Heart left ventricle (tissue), 16 donors: Measurements from ENCODE around the gene DIP2C. TPM values are rescaled to one million over a fixed set of nuclear protein-coding genes. Genes with fewer than 3 reads are reported as not detected.
"Not testable (repeated sequence)": the region's sequence is repeated elsewhere in the genome, so short reads cannot be mapped to it uniquely, and the experiment has no call there.

ENCODE experiments used
- ATAC-seq, 4 donors: fragments of 200-7000 bp; cut with Tn5 transposase; one replicate each; pipeline ENCODE4 v1.9.1; 2020 to 2022; ENCODE audit warnings: moderate library complexity in 4 of 4, mild to moderate bottlenecking in 3 of 4, moderate number of reproducible peaks in 1 of 4
- DNase-seq, 5 donors: peaks; one replicate each; pipeline ENCODE4 v3.0.0-alpha.2; 2020
- H3K27ac ChIP-seq, 12 donors: fragments of 200-600 bp; sonication (generic) in 4 of 12; one replicate each; pipeline versions ENCODE4 v1.5.0 to v1.8.0; 2016 to 2022; ENCODE audit warnings: mild to moderate bottlenecking in 2 of 12
- H3K27me3 ChIP-seq, 9 donors: fragments of 200-600 bp; sonication (generic) in 2 of 9; one replicate each; pipeline versions ENCODE4 v1.5.1 to v1.8.0; 2016 to 2022; ENCODE audit warnings: mild to moderate bottlenecking in 3 of 9
- H3K36me3 ChIP-seq, 9 donors: fragments of 200-600 bp; sonication (generic) in 2 of 9; one replicate each; pipeline versions ENCODE4 v1.5.0 to v1.8.0; 2018 to 2022; ENCODE audit warnings: mild to moderate bottlenecking in 2 of 9
- H3K4me1 ChIP-seq, 12 donors: fragments of 200-600 bp; sonication (generic) in 4 of 12; one replicate each; pipeline versions ENCODE4 v1.5.0 to v1.8.0; 2016 to 2022; ENCODE audit warnings: mild to moderate bottlenecking in 3 of 12
- H3K4me3 ChIP-seq, 12 donors: fragments of 200-600 bp; sonication (generic) in 4 of 12; one replicate each; pipeline versions ENCODE4 v1.5.0 to v1.8.0; 2017 to 2022; ENCODE audit warnings: mild to moderate bottlenecking in 9 of 12, moderate library complexity in 4 of 12
- H3K9me3 ChIP-seq, 12 donors: fragments of 200-600 bp; sonication (generic) in 4 of 12; one replicate each; pipeline versions ENCODE4 v1.5.0 to v1.8.0; 2016 to 2022; ENCODE audit warnings: mild to moderate bottlenecking in 1 of 12
- CTCF ChIP-seq, 12 donors: fragments of 200-600 bp; sonication (generic) in 4 of 12; IDR thresholded peaks; one replicate each; pipeline versions ENCODE4 v1.5.0 to v1.8.0; 2018 to 2022; ENCODE audit warnings: antibody characterized with exemption in 12 of 12, mild to moderate bottlenecking in 5 of 12
- POLR2A ChIP-seq, 2 donors: fragments of 450-650 bp; IDR thresholded peaks; one replicate each; pipeline ENCODE4 v1.6.1; 2017; ENCODE audit warnings: antibody characterized with exemption in 2 of 2, mild to moderate bottlenecking in 2 of 2, moderate library complexity in 2 of 2
- WGBS, 4 donors: extraction: QIAGEN DNeasy Blood & Tissue Kit in 2 of 4; methylation state at CpG; one replicate each; pipeline versions ENCODE4 v1.1.5 to v1.1.7; 2013 to 2018; 5-methylcytosine and 5-hydroxymethylcytosine counted together
- intact Hi-C, 10 donors: fragments of 100-400 bp; cut with DNase I; formaldehyde crosslinking; loops; one replicate each; pipeline versions ENCODE4 v1.11.1 to v1.14.2; 2022
- polyA plus RNA-seq, 2 donors: library from polyadenylated mRNA; stranded (reverse); fragments of 200-250 nt; gene quantifications; one replicate each; pipeline ENCODE4 v1.2.3, GENCODE V29; 2013
- total RNA-seq, 9 donors: library from RNA; depleted of rRNA in 2 of 9; stranded (reverse); fragments of >200 nt in 2 of 9; fragmentation: NEBNext Ultra II Directional in 3 of 9; extraction: Animal tissue kit (Norgen Biotek cat#: 25700) in 3 of 9; gene quantifications; one replicate each; pipeline versions ENCODE4 v1.1.0 to v1.2.4, GENCODE V29; 2016 to 2023
- donor health status: ischemic (EF 13 %, LVEDD 7.1; RV severe dilation, severe dysfunction).
- donor health status: healthy with polysubstance abuse.
- donor health status: DM: no; HTN: yes; CAD: no.
- donor health status: DM: no; HTN: no; CAD: no.
- donor health status: ischemic (EF 25% LVEDD 6.9; RV normal size, moderate dysfunction).
- donor health status: ischemic (EF 25% LVEDD 5.7; RV mildly dilated, moderate dysfunction).
- donor health status: healthy.
- donor health status: DM: yes; HTN: yes; CAD: no.
- donor health status: ischemic (EF 35%, LVEDD 5.7; RV mildly dilated, moderate dysfunction).
- donor health status: nonischemic (EF 11% LVEDD 7.7; RV severe dilation, severe dysfunction).
- donor health status: DM: yes; HTN: yes; CAD: no.
- donor health status: PGD.
- donor health status: ischemic (EF 29% LVEDD 5.4; RV normal size, mild dysfunction).
- donor health status: nonischemic (EF 23%, LVEDD 6.1; RV moderate dilation, normal function).

Gene DIP2C
- total and polyA plus RNA-seq, 11 donors, result 7.4 to 43.1 (median 28.5) TPM

- TF ChIP-seq POLR2A (IDR thresholded peaks at IDR 0.05), result no peak
- TF ChIP-seq CTCF (IDR thresholded peaks at IDR 0.05), result no peak
- no peak for DNase-seq
- Histone ChIP-seq H3K4me1 (peaks cover 0 to 27% (median 11%) of the 10 kb centered on the region in 12 donors), H3K27me3 (no peaks in the 10 kb centered on the region), H3K27ac (peak overlapping the region in 2 of 12 donors; percentile 46 to 47), H3K9me3 (no peaks in the 10 kb centered on the region), H3K4me3 (no peak overlapping the region), H3K36me3 (peaks cover 0 to 17% (median 0%) of the 10 kb centered on the region in 9 donors)
- intact Hi-C loops, result no loop called here
- no peak for ATAC-seq
- 92 to 93% (median 92%) methylated on average over 18 of the region's 18 CpGs for WGBS, 4 donors
Measured at GRCh38 chr10:397321-398068, 292.0 kb downstream of the DIP2C start.

GRCh38 chr10:396535-397220 is 292.8 kb downstream of the DIP2C start:
- peak overlapping the region in 4 of 12 donors; percentile 42 to 72 (median 46) for H3K27ac ChIP-seq
- intact Hi-C loops, result no loop called here
- TF ChIP-seq CTCF (IDR thresholded peaks at IDR 0.05) (no peak), POLR2A (IDR thresholded peaks at IDR 0.05) (no peak)
- 31 to 40% (median 32%) methylated on average over 5 to 8 of the region's 8 CpGs for WGBS, 4 donors
- DNase-seq, result no peak
- ATAC-seq, result peak; percentile 22 to 40 (median 32)
- H3K36me3 ChIP-seq, result peaks cover 0 to 18% (median 0%) of the 10 kb centered on the region in 9 donors
- H3K9me3 ChIP-seq, result no peaks in the 10 kb centered on the region
- H3K4me3 ChIP-seq, result no peak overlapping the region
- peaks cover 0 to 27% (median 11%) of the 10 kb centered on the region in 12 donors for H3K4me1 ChIP-seq
- no peaks in the 10 kb centered on the region for H3K27me3 ChIP-seq

DNA sequence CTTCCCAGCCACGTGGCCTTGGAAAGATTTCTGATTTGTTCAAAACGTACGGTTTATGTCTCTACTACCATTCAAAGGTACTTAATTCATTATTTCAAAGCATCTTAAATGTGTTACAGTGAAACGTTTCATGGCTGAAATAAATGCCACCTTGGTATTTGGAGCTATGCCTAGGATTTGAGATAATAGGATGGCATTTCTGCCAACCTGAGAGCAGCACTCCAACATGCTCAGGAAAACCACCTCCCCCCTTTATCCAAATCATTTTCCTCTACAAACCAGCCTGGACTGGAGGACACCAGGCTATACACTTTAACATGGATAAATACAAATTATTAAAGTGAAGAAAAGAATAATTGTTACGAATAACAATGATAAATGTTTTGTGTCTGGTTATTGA is 293.4 kb downstream of the DIP2C start:
- Histone ChIP-seq H3K27me3 (no peaks in the 10 kb centered on the region), H3K4me1 (peaks cover 0 to 31% (median 11%) of the 10 kb centered on the region in 12 donors), H3K4me3 (no peak overlapping the region), H3K9me3 (no peaks in the 10 kb centered on the region), H3K27ac (peak overlapping the region in 4 of 12 donors; percentile 24 to 72 (median 44)), H3K36me3 (peaks cover 0 to 19% (median 0%) of the 10 kb centered on the region in 9 donors)
- intact Hi-C loops, result no loop called here
- 41 to 64% (median 53%) methylated on average over 5 of the region's 5 CpGs for WGBS, 4 donors
- ATAC-seq (peak in 1 of 4 donors; percentile 28), DNase-seq (no peak)
- TF ChIP-seq POLR2A (IDR thresholded peaks at IDR 0.05), result no peak
- no peak for TF ChIP-seq CTCF (IDR thresholded peaks at IDR 0.05)

DNA sequence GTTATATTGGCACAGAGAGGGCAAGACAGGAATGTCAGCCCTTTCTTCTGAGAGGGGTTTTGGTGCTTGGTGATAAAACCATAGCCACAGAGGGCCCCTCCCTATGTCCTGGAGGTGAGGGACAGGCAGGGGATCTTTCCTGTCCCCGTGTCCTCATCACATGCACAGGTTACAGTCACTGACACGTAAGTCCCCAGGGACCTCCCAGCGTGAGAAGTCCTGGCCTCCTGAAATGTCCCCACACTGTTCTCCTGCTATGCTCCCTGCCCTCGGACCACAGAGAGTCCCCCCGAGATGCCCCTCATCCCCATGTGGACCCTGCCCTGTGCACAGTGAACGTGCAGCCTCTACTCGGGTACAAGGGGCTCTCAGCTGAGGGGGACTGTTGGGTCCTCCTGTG is 293.8 kb downstream of the DIP2C start:
- peaks cover 0 to 19% (median 0%) of the 10 kb centered on the region in 9 donors for H3K36me3 ChIP-seq
- intact Hi-C loops, result no loop called here
- peak in 2 of 4 donors; percentile 5 to 11 for ATAC-seq
- TF ChIP-seq POLR2A (IDR thresholded peaks at IDR 0.05), result no peak
- TF ChIP-seq CTCF (IDR thresholded peaks at IDR 0.05), result no peak
- H3K4me1 ChIP-seq, result peaks cover 0 to 31% (median 11%) of the 10 kb centered on the region in 12 donors
- no peak overlapping the region for H3K4me3 ChIP-seq
- H3K27ac ChIP-seq, result peak overlapping the region in 4 of 12 donors; percentile 14 to 72 (median 31)
- no peak for DNase-seq
- 61 to 82% (median 67%) methylated on average over 7 of the region's 7 CpGs for WGBS, 4 donors
- H3K27me3 ChIP-seq, result no peaks in the 10 kb centered on the region
- no peaks in the 10 kb centered on the region for H3K9me3 ChIP-seq

GRCh38 chr10:394439-395101 is 294.9 kb downstream of the DIP2C start:
- peaks cover 0 to 31% (median 11%) of the 10 kb centered on the region in 12 donors for H3K4me1 ChIP-seq
- H3K9me3 ChIP-seq, intact Hi-C loops, H3K27me3 ChIP-seq, H3K4me3 ChIP-seq: not testable (repeated sequence)
- ATAC-seq, result peak; percentile 61 to 73 (median 65)
- H3K27ac ChIP-seq, result peak overlapping the region in 9 of 12 donors; percentile 38 to 64 (median 52)
- DNase-seq, result peak in 1 of 5 donors; percentile 39
- peaks cover 0 to 19% (median 11%) of the 10 kb centered on the region in 9 donors for H3K36me3 ChIP-seq
- 70 to 78% (median 74%) methylated on average over 21 of the region's 21 CpGs for WGBS, 4 donors
